Iris pigment epithelial cell (primary cell): ENCODE measurements around the gene MALL.
A peak's percentile ranks its signal among the peaks of the same experiment; 100 is the strongest.
"Not testable (repeated sequence)": the region's sequence is repeated elsewhere in the genome, so short reads cannot be mapped to it uniquely, and the experiment has no call there.

Experiments
- DNase-seq: peaks from one replicate; pipeline ENCODE4 v3.0.0-alpha.2; 2011; ENCODE audit warnings: low read depth

MALL gene

DNA sequence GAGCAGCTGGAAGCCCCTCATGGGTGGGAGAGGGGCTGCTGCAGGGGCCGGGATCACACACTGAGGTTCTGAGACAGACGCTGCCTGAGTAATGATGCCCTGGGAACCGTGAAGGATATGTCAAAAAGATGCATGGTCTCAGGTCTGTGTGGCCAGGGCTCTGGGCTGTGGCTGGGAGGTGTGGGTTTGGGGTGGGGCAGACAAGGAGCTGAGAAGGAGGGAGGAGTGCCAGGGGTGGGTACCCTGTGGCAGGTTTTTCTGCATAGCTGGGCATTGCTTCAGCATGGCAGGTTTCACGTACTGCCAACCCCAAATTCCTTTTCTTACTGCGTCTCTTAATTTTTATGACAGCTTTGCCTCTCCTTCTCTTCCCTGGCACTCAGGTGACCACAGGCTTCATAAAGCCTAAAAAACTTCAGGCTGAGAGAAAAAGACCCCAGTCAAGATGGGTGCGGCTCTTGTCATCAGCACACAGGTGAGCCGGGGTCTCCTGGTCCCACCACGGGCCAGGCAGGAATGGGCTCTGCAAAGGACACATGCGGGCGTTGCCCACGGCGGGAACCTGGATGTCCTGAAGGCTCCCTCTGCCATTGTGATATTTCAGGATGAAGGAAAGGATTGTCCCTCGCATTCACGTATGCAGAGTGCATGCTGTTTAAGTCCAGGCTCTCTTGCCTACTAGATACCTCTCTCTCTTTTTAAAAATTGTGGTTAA, 18.0 kb downstream of the MALL start:
- DNase-seq: no peak

DNA sequence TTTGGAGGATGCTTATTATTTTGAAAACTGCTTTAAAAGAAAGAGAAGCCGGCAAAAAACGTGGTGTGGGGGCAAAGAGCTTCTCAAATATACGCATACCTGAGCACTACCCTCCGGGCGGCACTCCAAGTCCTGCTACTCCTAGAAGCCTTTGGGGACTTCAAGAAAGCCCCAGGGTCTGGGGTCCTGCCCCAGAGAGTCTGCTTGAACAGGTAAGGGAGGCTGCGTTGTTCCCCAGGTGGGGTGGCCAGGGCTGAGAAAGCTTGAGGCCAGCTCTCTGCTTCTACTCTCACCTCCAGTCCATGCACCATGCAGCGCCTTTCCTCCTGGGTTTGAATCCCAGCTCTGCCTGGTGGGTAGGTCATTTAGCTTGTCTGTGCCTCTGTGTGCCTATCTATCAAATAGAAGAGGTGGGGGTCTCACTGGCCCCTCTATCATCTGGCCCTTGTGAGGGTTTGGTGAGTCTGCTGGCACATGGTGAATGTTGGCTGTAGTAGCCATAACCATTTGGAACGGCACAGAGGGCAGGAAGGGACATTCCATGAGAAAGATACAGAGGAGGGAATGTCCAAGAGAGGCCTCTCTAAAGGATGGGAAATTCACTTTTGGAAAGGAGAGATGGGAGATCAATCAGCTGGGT, 19.5 kb downstream of the MALL start:
- DNase-seq: no peak

DNA sequence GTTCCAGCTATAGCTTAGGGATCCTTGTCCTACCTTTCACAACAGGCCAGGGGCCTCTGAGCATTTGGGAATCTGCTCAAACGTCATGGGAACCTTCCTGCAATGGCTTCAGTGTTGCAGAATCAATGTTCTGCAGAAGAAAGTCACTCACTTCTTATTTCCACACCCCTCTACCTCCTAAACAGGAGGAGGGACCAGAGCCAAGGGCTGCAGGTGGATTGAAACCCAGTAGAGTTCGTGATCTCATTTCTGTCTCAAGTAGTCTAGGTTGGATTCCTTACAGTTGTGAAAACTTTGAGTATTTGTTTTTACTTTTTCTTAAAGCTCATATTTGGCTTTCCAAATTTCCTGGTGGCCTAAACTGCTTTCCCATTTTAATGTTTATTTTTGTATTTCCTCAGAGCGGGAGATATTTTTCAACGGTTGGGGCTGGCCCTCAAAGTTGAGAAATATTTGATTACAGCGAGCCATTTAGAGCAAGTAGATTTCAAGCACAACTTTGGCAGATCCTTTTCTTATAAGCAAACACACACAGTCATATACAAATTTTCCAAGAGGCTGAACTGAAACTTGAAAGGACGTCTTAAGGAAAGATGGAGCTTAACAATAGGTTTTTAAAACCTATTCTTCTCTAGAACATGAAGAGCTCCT, 20.6 kb downstream of the MALL start:
- not testable (repeated sequence) for DNase-seq

DNA sequence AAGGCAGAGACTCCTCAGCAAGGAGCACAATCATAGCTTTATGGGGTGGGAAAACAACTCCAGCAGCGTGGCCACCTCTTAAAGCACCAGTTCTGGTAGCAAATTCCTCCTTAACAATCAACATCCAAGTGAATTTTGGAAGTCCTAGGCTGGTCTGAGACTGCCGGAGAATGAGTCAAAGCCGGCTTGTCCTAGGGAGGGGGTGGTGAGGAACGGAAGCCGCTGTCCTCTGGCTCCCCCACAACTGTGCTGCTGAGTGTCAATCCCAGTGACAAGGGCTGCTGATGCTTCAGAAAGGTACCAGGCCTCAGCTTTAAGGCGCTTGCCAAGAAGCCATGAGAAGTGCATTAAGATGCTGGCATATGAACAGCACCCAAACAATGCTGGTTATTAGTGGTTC, 21.7 kb downstream of the MALL start:
- DNase-seq: not testable (repeated sequence)

DNA sequence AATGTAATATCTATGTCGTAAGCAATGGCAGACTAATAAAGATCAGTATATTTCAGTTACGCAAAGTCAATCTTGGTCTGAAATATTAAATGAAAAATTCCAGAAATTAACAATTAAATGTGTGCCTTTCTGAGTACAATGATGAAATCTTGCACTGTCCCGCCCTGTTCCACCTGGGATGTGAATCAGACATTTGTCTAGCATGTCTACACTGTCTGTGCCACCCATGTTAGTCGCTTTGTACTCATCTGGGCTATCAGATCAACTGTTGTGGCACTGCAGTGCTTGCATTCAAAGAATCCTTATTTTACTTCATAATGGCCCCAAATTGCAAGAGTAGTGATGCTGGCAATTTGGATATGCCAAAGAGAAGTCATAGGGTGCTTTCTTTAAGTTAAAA, 25.5 kb downstream of the MALL start:
- DNase-seq: not testable (repeated sequence)

DNA sequence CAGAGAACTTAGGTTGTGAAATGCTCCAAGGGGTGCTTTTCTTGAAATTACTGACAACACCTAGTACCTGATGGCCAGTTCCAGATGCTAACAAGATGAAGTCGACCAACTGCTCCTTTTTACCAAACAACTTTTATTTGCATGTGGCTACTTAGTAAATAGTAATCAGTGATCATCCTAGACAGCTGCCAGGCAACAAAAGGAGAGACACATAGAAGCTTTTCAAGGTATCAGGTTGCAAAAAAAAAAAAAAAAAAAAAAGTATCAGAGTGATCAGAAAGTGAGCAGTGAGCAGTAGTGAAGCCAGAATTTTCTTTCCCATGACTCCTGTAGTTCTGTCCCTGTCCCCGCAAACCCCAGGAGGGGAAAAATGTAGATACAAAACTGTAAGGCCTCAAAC, 31.9 kb downstream of the MALL start:
- not testable (repeated sequence) for DNase-seq

DNA sequence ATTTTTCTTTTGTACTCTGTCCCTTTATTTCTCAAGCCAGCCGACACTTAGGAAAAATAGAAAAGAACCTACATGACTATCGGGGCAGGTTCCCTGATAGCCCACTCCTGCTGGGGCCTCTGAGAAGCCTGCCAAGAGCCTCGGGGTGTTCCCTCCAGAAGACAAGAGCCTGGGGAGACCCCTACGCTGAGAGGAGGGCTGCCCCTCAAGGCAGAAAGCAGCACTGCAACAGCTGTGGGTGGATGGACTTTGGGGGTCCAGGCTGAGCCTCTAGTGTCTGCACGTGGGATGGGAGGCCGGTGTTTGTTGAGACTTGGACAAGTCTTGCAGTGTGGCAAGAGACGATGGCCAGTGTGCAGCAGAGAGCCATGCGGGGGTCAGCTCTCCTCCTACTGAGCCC, 32.5 kb downstream of the MALL start:
- DNase-seq: not testable (repeated sequence)

DNA sequence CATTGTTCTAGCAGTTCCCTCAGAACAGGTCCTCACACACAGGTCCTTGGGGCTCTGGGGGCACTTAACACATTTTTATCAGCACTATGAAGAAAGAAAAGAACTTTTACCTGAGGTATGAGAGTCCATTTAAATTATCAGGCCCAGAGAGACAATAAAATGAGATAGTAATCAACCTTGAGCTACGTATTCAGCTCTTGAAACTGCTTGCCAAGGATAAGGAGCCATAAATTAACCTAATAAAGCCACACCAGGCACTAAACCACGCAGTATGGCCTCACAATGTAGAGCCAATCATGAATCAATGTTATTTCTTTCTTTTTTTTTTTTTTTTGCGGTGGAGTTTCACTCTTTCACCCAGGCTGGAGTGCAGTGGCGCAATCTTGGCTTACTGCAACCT, 37.5 kb downstream of the MALL start:
- DNase-seq: not testable (repeated sequence)

DNA sequence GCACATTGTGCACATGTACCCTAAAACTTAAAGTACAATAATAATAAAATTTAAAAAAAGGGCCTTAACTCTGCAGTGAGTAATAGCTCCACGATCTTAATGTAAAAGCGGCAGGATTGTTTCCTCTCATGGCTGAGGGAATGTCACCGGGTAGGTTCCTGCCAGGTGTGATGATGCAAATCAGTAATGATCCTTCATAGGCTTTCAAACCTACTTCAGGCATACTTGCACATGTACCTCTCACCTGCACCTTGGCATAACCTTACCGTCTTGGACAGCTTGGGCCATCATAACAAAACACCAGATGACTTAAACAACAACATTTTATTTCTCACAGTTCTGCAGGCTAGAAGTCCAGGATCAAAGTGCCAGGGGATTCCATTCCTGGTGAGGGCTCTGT, 39.7 kb downstream of the MALL start:
- DNase-seq: not testable (repeated sequence)

DNA sequence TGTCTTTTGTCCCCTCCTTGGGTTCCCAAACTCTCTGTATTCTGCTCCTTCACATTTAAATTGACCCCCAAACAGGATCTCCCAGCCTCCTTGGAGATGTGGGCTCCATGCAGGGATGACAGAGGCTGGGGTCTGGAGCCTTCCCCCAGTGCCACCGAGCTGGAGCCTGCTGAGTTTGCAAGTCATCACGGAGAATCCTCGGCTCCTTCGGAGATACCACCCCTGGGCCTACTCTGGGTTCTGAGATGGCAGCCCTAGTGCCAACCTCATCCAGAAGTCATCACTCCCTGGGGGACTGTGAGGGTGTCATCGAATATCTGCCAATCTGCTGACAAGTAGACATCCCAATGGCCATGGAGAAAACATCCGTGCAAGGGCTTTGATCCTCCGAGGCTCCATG, 45.8 kb downstream of the MALL start:
- DNase-seq: not testable (repeated sequence)

DNA sequence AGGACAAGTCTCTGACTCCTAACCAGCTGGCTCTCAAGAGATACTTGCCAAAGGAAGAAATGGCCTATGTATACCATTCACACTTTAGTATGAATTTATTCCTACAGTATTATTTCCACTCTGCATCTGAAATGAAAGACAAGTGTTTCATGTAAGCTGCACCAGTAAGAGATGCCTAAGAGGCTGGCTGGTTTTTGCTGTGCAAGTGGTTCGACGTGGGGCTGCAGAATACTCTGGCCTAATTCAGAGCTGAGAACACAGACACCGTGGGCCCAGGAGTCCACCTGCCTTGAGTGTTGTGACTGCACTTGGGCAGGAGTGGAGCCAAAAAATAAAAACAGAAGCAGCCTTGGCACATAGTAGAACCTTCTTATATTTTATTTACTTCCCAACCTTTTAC, 47.5 kb downstream of the MALL start:
- not testable (repeated sequence) for DNase-seq

DNA sequence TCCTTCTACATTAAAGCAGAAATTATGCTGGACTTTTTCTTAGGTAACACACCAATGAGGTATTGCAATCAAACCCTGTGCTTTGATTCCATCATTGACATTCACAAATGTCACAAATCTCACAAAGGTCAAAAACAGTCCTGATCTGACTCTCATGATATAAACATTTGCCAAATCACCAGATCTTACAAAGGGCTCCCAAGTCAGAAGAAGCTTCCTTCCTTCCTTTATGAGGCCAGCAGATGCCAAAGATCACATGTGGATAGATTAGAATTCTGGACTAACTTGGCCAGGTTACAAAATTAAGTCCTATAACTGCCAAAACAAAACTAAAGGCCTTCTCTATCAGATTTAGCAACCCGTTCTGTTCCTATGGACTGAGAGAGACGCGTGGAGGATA, 53.3 kb downstream of the MALL start:
- not testable (repeated sequence) for DNase-seq

DNA sequence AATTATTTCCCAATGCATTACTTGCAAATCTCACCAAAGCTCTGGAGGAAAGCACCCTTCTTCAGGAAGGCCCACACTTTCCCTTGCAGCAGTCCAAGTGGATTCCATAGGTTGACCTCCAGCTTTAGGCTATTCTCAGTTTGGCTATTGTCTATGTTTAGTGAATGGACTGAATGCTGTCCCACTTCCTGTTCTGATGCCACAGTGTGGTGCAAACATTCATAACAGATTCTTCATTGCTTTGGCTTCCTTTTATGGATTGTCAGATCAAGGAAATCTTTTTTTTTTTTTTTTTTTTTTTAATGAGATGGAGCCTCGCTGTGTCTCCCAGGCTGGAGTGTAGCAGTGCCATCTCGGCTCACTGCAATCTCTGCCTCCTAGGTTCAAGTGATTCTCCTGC, 55.1 kb downstream of the MALL start:
- not testable (repeated sequence) for DNase-seq

DNA sequence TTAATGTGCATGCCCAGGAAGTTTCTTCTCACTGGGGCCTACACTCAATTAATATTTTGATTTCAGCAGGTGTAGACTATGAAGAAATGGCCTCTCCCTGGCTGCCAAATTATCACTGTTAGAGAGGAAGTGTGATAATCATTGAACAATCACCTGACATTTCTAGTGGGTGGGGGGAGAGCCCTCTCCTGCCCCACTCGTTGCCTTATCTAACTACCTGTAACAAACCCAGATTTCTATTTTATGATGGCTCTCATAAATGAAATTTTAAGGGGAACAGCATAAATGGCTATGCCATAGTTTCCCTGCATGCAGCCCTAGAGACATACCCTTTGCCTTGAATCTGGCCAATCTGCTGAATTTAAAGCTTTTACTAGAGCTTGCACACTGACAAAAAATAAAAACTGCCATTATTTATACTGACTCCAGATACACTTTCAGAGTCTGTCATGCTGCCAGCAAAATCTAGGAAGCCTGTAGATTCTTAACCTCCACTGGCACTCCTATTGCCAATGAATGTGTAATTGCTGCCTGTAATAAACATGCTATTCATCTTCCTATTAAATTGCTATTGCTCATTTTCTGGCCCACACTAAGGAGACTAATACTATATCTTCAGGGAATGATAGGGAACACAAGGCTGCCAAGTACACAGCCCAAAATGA, 55.8 kb downstream of the MALL start:
- DNase-seq: not testable (repeated sequence)

DNA sequence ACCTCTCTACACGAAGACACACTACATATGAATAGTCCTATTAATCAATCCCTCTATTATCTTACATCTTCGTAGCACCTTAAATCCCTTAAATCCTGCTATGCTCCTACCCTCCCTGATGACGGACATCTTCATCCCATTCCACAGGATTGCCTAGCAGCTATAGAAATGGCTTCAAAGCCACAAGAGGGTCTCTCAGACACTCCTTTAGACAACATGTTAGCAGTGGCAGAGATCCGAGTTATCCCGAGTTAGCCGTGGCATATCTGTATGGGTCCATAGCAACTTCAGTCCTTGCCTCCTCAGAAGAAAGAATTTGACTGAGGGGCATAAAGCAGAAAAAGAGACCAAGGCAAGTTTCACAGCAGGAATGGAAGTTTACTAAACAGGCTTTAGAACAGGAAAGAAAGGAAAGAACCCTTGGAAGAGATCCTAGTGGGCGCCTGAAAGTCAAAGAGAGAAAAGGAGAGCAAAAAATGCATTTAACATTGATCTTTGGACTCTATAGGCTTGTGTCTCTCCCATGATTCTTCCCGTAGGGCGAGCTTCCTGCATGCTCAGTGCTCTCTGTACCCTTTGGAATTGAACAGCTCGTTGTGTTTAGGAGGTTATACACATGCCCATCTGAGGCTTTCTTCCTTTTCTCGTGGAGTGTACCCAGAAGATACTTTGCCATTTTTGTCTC, 56.5 kb downstream of the MALL start:
- not testable (repeated sequence) for DNase-seq

DNA sequence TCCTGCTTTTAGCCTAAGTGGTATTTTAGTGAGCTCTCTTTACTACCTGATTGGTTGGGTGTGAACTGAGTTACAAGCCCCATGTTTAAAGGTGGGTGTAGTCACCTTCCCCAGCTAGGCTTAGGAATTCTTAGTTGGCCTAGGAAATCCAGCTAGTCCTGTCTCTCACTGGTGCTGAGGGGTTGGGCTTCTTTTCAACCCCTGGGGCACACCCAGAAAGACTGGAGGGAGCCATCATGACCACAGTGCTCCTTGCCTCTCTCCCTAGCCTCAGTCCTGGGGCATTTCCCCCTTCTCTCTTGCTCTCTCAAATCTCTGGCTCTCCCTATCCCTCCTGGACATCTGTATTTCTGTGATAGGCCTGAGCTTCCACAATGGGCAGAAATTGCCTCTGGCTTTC, 57.6 kb downstream of the MALL start:
- not testable (repeated sequence) for DNase-seq

DNA sequence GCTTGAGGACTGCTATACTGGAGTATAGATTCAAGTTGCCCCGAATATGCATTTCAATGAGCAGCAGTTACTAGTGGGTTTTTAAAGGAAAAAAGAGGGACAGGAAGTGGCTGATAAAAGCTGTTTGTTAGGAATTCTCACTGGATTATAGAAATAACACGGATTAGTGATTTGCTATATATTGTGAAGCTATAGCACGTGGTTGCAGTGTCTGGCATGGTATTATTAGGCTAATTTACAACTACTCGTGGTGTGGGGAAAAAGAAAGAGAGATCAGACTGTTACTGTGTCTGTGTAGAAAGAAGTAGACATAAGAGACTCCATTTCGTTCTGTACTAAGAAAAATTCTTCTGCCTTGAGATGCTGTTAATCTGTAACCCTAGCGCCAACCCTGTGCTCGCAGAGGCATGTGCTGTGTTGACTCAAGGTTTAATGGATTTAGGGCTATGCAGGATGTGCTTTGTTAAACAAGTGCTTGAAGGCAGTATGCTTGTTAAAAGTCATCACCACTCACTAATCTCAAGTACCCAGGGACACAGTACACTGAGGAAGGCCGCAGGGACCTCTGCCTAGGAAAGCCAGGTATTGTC, 59.7 kb downstream of the MALL start:
- not testable (repeated sequence) for DNase-seq

DNA sequence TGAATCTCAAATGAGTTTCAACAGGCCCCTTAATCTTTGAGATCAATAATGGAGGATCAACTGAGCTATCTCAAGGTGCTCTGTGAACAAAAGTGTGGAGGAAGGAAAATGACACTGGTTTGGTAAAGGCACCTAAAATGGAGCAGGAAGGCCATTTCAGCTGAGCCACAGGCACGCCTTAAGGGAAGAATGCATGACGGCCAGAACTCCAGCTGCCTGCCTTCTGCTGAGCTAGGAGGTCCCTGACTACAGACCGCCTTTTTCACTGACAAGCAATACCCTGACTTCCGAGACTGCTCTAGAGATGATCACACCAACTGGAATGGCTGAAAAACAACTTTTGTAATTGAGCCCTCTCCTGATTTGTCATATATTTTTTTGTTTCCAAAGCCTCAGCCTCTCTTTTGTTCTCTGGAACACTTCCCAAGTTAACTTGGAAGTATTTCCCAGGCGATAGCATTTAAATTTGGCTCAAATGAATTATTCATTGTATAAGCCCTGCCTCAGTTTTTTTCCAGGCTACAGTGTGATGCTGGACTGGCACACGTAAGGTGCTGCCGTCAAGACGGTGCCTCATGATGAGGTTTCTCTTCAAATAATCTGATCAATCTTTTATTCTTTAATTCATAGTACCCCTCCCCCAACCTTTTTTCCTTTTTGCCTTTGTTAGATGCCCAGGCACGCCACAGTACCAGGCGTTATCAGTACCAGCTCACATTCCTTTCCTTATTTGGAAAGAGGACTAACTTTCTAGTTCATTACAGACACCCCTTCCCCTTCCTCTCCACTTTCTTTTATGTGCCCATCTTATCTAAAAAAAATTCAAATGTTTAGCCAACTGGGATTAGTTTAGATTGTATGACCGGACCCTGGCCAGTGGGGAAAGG, 60.9 kb downstream of the MALL start:
- DNase-seq: peak; percentile 25

DNA sequence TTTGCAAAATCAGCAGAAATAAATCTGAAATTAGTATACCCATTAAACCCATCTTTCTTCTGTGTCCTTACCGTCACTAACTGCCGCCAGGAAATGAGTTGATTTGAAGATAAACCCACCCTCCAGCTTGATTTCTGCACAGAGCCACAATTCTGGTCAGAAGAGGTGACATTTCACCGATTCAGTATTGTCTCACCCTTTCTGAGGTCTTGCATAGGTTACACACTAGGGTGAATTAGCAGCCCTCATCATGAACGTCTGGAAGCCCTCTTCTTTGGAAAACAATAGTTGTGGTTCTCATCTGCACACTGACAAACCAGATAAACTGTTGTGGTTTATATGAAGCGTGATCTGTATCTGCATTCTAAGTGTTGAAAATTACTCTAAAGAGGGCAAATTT, 61.9 kb downstream of the MALL start:
- not testable (repeated sequence) for DNase-seq

DNA sequence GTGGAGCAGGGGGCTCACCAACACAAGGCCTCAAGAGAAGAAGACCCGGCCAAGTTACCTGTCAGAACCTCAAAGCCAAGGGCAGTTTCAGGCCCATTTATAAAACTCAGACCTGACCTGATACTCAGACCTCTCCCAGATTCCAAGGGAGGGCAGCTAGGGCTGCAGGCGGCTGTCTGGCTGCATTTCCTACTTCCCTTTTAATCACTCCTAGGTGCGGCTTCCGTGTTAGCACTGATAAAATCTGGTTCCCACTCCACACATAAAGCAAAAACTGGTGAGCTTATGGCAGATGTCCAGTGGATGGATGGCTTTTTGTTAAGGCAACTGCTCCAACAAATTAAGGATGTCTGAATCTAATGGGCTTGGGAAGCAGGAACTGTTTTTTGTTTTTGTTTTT, 63.5 kb downstream of the MALL start:
- not testable (repeated sequence) for DNase-seq

DNA sequence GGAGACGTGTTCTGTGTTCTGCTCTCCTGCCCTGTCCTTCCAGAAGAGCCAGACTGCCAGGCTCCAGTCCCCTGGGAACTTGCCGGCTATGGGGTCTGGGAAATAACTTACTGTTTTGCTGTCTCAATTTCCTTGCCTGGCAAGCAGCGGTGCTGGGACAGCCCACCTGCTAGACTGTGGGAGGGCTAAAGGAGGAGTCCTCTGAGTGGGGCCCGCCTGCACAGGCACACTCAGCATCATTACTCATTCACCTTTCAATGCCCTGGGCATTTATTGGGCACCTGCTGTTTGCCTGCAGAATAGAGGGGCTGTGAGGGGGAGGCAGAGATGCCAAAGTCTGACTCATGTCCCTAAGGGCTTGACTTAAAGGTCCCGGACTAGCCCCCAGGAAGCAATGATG, 65.4 kb downstream of the MALL start:
- DNase-seq: not testable (repeated sequence)
